GM21529 (cell line): ENCODE measurements around the gene STEAP1B.
"Not testable (repeated sequence)": the region's sequence is repeated elsewhere in the genome, so short reads cannot be mapped to it uniquely, and the experiment has no call there.

ENCODE experiments used
- ATAC-seq: cut with Tn5 transposase; IDR thresholded peaks from one replicate; pipeline ENCODE4 v1.9.1; 2021; ENCODE audit not compliant: unreplicated experiment

Gene STEAP1B

DNA sequence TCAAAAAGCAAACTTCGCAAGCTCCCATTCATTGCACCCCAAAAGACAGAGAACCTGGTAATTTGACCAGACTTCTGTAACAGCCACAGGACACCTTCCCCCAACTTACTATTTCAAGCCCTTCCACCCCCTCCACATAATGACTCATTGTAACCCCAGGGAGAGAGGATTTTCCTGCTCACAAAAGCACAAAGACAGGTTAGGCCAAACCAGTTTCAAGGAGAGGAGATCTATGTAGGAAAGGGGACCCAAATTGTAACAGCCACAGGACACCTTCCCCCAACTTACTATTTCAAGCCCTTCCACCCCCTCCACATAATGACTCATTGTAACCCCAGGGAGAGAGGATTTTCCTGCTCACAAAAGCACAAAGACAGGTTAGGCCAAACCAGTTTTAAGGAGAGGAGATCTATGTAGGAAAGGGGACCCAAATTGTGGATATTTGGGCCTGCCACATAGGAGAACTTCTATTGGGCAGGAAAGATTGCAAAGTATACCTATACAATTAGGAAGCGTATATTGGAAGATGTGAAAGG, 66.8 kb downstream of the STEAP1B start:
- ATAC-seq = not testable (repeated sequence)

DNA sequence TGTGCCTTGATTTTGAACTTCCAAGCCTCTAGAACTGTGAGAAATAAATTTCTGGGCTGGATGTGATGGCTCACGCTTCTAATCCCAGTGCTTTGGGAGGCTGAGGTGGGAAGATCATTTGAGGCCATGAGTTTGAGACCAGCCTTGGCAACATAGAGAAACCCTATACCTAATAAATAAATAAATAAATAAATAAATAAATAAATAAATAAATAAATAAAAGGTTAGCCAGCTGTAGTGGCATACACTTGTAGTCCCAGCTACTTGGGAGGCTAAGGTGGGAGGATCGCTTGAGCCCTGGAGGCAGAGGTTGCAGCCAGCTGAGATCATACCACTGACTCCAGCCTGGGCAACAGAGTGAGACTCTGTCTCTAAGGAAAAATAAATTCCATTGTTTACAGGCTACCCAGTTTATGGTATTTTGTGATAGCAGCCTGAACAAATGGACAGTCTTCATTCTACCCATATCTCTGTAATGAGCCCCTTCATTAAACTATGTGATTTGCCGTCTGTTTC, 67.7 kb downstream of the STEAP1B start:
- no peak for ATAC-seq

DNA sequence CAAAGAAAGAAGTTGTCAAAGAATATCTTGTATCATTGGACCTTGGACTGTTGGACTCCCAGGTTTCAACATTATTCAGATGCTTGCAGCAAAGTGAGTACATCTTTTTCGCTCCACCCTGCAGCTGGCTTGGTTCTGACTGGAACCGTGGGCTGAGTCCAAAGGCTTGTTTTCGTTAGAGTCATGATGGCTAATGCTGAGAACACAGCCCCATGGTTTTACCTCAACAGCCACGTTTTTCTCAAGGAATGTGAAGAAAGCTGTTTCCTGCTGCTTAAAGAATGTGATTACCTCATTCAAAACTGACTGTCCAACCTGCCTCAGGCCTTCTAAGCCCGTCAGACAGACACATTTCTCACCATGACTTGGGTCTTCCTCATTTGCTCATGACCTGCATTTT, 69.5 kb downstream of the STEAP1B start:
- ATAC-seq = no peak

GRCh38 chr7:22429386-22429785, 70.6 kb downstream of the STEAP1B start:
- no peak for ATAC-seq

GRCh38 chr7:22427855-22428254, 72.1 kb downstream of the STEAP1B start:
- no peak for ATAC-seq

DNA sequence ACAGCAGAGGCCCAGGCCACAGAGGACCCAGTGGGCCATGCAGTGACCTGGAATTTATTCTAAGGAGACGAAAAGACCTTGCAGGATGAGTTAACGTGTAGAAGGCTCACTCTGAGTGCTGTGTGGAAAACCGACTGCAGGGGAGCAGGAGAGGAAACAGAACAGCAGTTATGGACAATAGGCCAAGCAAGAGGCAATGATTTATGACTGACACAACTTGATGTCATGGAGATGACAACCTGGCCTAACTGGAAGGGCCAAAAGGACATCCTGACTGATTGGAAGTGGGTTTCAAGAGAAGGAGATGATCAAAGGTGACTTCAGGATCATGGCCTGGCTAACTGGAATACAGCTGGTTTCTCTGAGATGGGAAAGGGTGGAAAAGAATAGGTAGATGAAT, 72.9 kb downstream of the STEAP1B start:
- ATAC-seq = no peak

GRCh38 chr7:22426463-22427094, 73.4 kb downstream of the STEAP1B start:
- ATAC-seq = peak; percentile 55

DNA sequence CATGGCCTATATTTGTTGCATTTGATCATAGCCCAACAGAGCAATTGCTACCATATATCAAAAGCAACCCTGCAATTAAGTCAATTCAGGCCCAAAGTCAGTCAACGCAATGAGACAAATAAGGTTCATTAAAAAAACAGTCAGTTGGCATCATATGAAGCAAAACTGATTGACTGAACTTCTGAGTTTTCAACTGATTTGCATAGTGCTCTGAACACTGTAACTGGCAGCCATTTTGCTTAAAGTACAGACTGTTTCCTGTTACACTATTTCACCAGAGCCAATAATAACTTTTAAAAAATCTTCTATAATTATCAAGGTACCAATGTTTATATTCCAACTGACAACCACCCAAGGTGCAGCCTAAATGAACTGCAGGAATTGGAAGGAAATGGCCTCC, 74.6 kb downstream of the STEAP1B start:
- no peak for ATAC-seq

GRCh38 chr7:22422831-22423615, 77.0 kb downstream of the STEAP1B start:
- ATAC-seq = no peak

DNA sequence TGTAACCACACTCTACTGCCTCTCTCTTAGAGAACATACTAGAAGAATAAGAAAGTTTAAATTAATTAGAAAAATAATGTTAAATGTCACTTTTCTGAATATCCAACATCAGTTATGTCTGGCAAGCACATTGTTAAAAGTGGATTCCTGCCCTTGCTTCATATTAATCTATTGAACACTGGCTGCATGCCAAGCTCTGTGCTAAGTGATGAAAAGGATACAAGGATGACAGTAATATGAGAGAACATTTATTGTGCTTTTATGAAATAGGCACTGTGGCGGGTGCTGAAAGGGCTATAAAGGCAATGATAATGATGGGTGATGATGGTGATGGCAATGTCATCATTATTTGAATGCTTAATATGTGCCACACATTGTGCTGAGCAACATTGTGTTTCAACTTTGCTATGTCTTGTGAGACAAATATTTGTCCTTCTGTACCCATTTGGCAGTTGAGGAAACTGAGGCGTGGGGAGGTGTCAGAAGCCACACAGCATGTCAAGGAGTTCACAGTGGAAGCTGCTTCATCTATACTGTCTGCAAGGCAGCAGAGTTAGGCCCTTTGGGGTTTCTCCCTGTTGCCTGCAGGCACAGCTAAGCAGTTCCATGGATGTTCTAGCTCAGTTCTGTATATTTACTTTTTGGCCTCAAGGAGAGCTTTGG, 78.9 kb downstream of the STEAP1B start:
- no peak for ATAC-seq

DNA sequence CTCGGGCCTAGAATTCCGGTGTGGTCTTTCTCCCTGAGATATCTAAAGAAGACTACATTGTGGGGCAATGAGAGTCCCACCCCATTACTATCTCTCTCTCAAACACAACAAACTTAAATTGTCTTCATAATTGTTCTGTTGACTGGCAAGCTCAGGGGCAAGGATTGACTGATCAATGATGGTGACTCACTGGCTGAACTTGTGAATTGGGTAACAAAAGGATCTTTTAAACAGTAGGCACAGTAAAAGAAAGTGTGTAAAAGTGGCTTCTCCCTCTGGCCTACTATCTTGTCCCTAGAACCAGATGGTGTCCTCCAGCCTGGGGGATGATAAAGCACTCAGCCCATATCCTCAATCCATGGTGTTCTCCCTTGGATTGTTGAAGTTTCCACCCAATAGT, 80.0 kb downstream of the STEAP1B start:
- ATAC-seq = no peak

GRCh38 chr7:22419488-22419887, 80.5 kb downstream of the STEAP1B start:
- ATAC-seq = no peak

- no peak for ATAC-seq
These were observed 81.5 kb downstream of the STEAP1B start for GRCh38 chr7:22418251-22419046.

DNA sequence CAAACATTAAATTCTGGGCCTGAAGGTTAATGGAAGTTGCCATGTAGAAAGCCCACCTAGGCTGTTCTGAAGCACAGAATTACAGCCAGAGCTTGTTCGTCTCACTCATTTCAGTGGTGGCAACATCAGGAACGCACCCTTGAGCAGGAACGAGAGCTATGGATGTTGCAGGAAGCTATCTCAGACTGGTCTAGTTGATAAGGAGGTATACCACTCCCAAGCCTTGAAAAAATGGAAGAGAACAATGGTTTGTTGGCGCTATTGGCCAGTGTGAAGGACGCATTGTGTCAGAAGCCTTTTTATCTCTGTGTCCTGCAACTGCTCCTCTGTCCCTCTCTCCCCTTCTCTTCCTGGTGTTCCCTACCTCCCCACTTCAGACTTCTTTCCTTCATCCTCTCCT, 82.1 kb downstream of the STEAP1B start:
- no peak for ATAC-seq

DNA sequence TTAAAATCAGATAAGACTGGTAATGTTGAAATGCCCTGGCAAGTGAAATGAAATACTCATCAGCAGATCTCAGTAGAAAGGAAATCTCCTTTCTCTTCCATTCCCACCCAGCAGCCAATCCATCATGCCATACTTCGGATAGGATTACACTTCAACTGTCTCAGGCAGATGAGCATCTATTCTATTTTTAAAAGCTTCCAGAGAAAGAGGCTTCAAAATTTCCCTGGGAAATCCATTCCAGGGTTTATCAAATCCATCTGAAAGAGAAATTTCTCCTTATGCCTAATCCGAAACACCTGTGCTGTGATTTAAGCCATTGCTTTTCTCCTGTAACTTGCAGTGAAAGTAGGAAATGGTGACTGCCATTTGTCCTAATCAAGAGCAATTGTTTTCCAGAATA, 82.6 kb downstream of the STEAP1B start:
- no peak for ATAC-seq

GRCh38 chr7:22414424-22414823, 85.6 kb downstream of the STEAP1B start:
- ATAC-seq = no peak

- no peak for ATAC-seq
These were observed 86.8 kb downstream of the STEAP1B start for GRCh38 chr7:22413211-22413610.

DNA sequence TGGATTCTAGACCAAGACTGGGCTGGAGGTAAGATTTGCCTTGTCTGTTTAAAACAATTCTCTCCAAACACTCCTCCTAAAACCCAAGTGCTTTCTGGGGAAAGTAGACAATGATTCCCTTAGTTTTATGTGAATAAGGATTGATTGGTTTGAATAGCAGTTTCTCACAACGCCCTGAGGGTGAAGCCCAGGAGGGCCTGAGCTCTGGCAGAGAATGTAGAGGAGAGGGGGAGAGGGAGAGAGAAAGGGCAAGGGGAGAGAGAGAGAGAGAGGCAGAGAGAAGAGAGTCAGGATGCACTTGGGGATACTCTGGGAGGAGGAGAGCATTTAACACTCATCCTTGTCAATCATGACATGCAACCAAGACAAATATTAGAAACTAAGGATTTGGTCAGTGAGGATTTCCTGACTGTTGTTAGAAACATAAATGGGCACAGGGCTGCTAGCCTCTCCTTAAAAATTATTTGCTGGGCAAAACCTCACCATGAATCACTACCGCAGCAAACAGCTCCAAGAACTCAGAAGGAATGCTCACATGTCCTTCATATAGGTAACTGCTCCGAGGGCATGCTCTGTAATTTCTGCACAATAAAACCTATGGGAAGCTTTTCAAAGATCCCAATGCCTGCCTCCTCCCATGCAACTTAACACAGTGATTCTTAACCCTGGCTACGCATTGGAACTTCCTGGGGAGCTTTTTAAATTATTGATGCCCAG, 87.9 kb downstream of the STEAP1B start:
- ATAC-seq = no peak

DNA sequence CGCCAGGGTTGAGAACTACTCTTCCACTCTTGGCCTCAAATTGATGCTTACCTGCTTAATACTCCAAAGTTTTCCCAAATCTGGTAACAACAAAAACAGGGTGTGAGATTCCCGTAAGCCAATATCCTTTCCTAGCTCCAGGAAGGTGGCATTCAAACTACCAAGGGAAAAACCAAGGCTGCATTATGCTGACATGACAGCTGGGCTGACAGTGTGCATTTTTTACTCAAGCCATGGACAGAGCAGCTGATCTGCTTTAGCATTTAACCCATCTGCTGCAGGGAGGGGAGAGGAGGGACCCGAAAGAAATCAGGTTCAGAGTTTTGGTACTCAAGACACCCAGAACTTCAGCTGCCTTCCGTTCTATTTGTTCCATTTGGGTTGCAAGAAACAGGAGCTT, 93.3 kb downstream of the STEAP1B start:
- no peak for ATAC-seq

DNA sequence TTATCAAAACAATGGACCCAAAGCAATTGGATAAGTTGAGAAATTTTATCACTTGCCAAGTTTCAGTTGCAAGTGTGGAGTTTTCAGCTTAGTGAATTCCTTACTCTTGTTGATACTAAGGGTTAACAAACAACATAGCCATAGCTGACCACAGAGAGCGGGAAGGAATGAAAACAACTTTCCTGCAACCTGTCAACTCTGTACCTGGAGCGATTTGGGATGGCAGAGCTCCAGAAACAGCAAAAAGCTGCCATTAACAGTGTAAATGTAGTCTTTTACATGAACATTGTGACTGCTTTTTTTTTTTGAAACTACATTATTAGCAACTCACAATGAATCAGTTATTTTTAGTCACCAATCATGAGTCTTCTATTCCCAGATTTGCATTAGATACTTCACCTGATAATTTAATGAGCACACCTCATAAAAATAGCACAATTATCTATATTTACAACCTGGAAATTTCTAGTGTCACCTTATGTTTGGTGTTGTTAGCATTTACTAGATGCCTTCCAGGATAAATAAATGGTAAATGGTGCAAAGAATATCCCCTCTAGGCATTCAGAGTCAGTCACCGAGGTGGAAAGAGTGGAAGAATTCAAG, 95.5 kb downstream of the STEAP1B start:
- no peak for ATAC-seq
